NCI-H1930 (cell line): ENCODE data around the gene NPEPL1.
"Not testable (repeated sequence)": the region's sequence is repeated elsewhere in the genome, so short reads cannot be mapped to it uniquely, and the experiment has no call there.

Experiments used
- DNase-seq, 2 experiments: peaks; one replicate each; lab custom pipeline; 2025; lab: John Stamatoyannopoulos, UW

NPEPL1 gene

GRCh38 chr20:58743929-58744534 is 51.4 kb downstream of the NPEPL1 start:
- DNase-seq = no peak

DNA sequence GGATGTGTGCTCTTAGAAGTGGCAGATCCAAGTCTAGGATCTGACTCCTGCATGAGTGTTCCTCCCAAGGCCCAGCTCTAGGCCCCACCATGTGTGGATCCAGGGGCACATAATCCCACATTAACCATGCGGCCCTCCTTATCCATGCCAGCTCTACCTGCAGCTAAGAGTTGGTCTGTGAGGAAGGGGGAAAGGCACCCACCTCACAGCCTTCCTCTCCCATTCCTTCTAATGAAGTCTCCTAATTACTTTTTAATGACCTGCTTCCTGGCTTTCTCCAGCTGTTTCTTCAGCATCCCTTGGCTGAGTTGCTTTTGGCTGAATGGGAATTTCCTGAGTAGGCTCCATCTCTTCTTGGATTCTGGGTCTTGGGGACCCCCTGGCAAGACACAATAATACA is 52.2 kb downstream of the NPEPL1 start:
- no peak for DNase-seq

DNA sequence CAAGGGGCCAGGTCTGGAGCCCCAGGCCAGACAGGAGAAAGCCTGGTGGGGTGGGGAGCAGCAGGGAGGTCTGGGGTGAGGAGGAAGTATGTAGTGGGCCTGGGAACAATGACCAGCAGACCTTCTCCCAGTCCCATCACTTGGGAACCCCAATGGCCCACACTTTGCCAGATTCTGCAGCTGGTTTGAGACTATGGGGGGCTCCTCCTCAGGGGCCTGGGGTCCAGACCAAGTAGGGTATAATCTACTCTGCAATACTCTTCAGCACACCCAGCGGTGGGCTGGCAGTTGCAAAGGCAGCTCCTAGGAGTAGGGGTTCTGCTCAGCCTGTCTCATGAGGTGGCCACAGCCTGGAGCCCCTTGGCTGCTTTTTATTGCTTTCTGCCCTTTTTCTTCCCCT is 52.8 kb downstream of the NPEPL1 start:
- no peak for DNase-seq

DNA sequence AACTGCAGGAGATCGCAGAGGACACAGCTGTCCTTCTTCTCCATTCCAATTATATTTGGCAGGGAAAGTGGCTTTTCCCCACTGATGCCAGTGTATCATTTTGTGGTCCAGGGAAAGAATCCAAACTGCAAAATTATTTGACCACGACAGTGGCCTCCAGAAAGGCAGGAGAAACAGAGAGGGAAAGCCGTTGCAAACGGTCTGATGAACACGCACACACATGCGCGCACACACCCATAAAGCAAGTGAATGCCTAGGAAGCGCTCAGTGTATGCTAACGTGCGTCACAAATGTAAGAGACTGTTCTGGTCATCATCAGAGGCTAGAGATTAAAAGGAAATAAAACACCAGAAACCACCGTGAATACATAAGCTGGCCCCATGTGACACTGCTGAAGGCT is 54.0 kb downstream of the NPEPL1 start:
- no peak for DNase-seq

DNA sequence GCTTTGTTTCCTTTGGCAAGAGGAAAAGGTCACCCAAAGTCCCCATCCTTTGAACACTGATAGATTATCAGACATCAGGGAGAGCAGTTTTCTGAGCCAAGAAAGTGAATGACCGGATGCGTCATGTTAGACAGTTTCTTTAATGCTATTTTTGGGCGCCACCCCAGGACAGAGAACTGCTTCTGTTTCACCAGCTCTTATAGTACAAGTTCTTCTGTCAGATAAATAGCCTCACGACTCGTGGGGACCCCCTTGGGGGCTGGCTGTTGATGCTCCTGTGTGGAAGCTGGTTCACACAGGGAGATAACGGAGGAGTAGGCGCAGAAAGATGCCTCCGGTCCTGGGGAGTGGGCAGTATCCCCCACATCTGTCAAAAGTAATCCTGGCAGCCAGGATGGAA is 54.6 kb downstream of the NPEPL1 start:
- no peak for DNase-seq

- DNase-seq = no peak
Observed at GRCh38 chr20:58748618-58749017, 56.0 kb downstream of the NPEPL1 start.

GRCh38 chr20:58749098-58749769 is 56.6 kb downstream of the NPEPL1 start:
- no peak for DNase-seq

GRCh38 chr20:58749979-58750378 is 57.4 kb downstream of the NPEPL1 start:
- DNase-seq = no peak

DNA sequence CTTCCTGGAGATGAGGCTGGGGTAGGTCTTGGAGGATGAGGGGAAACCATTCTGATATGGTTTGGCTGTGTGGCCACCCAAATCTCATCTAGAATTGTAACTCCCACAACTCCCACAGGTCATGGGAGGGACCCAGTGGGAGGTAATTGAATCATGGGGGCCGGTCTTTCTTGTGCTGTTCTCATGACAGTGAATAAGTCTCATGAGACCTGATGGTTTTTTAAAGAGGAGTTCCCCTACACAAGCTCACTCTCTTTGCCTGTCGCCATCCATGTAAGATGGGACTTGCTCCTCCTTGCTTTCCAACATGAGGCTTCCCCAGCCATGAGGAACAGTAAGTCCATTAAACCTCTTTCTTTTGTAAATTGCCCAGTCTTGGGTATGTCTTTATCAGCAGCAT is 58.1 kb downstream of the NPEPL1 start:
- not testable (repeated sequence) for DNase-seq

GRCh38 chr20:58751979-58752378 is 59.4 kb downstream of the NPEPL1 start:
- no peak for DNase-seq

DNA sequence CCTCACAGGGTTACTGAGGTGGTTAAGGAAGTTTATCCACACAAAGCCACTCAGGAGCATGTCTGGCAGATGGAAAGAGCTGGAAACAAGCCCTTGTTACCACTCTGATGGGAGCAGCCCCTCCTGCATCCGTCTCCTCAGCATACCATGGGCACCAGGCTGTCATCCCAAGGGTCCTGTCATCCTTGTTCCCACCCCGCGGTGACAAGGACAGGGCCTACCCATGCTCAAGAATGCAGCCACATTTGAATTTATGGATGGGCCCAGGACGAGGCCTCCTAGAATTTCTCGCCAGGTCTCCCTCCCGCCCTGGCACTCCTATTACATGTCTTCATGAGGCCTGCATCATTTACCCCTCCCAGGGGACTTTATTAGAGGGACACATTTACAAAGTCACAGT is 60.0 kb downstream of the NPEPL1 start:
- no peak for DNase-seq

DNA sequence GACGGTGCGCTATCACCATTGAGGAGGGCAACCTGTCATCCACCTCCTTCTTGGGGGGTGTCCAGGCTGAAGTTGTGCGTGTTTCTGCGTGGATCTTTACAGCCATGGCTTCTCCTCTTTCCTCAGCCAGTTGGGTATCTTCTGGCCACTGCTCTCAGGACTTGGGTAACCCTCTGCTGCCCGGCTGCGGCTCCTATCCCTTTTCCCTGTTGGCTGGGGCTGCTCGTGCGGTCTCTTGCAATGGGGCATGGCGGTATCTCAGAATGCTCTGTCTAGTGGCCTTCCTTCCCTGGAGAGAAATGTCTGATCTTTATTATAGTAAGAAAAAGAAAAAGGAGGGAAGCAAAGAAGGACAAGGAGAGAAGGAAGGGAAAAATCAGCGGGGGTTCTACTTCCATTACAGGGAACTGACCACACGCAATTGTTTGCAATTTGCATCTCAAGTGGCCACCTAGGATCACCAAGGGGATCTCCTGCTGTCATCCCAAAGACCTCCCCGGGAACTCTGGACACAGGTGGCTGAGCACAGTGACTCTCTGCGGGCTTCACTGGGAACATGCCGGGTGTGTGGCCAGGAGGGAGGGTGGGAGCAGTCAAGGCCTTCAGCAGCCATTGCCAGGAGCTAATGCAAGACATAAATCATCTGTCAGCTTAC is 60.8 kb downstream of the NPEPL1 start:
- no peak for DNase-seq

DNA sequence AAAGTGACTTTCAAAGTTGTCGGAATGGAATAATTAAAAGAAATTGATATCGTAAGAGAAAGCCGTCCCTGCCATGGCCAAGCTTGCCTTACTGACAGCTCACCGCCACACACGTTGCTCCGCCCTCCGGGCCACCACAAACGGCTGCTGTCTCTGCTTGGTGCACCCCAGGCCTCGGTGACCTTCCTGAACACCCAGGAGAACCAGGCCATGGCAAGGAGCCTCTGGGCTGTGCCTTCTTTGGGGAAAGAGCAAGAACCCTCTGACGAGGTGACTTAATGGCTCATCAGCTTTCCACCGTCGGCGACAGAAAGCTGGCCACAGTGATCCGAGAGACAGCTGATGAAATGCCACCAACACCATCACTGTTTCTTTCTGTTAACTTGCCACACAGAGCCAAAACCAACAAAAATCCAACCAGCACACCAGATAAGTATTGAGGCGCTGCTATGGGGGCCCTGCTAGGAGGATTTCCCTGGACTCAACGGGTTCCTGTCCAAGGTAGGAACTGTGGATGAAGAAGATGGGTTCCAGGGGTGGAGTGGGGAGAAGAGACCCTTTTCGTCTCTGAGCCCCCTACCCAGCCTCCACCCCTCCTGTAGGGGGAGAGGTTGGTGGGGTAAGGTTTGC is 61.4 kb downstream of the NPEPL1 start:
- DNase-seq = no peak

GRCh38 chr20:58754584-58754983 is 62.0 kb downstream of the NPEPL1 start:
- DNase-seq = no peak

DNA sequence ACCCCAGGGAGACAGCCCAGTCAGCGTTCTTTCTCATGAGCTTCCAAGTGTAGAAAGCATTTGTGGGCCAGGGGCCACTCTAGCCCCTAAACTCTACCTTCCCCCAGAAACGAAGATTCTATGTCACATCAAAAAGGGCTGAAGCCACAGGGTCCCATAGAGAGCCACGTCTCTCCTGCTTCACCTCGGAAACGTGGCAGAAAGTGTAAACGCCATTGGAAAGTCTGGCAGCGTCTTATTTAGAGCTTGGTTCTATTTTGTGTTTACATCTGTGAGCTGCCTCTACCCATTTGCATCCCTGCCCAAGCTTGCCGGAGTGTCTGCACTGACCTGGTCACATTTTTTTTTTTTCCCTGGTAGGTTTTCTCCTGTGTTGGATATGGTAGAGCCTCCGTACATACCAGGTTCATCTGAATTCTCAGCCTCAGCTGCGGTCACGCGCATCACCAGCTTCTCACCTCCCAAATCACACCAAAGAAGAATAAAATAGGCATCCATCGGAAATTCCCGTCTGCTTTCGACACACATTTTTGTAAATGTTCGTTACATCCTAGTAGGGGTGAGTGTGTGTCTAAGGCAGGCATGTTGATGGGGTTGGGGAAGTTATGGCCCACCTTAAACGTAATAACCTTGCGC is 62.6 kb downstream of the NPEPL1 start:
- DNase-seq = no peak

- no peak for DNase-seq
Observed at GRCh38 chr20:58755766-58756449, 63.3 kb downstream of the NPEPL1 start.

DNA sequence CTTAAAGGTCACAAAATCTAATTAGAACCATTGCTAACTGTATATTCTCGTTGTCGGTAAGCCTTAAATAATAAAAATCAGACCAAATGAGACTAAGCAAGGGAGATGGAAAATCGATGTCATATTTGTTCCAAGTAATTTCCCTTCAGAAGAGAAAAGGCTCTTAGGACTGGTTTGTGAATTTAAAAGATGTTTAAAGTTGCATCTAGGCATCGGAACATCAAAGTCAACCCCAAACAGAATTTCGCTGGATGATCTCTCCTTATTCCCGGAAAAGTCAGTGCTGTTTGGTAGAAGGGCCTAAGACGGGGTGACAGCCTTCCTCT is 63.8 kb downstream of the NPEPL1 start:
- DNase-seq = no peak

DNA sequence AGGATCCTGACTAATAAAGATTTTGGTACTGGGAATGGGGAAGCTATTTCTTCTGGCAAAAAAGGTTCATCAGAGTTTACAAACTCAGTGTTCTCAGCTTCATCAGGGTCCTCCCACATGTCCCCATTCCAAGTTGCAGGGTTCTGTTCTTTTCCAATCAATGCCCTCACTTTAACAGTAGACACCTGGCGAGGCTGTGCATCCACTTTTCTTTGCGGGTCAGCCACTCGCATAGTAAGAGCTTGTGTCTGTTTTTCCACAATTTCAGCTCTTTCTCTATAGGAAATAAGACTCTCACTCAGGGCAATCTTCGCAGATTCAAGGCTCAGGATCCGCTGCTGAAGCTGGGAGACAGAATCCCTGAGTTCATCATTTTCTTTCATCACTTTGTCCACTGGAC is 65.0 kb downstream of the NPEPL1 start:
- not testable (repeated sequence) for DNase-seq

- DNase-seq = no peak
Observed at GRCh38 chr20:58759947-58760346, 67.3 kb downstream of the NPEPL1 start.

DNA sequence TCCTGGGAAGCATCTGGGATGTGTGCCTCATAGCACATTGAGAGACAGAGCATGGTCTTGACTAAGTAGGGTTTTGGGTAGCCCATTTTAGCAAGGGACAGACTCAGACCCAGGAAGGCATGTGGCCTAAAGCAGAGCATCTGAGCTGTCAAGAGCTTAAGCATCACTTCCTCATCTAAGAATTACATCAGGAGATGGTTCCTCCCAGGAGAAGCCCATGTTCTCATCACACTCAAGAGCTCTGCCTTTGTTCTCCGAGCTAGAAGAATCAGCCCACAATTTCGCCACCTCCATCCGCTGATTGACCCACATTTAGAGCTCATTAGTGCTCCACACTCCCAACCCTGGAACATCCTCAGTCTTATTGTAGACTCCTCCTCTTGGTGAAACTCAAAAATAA is 68.3 kb downstream of the NPEPL1 start:
- DNase-seq = no peak

- no peak for DNase-seq
Observed at GRCh38 chr20:58762120-58762519, 69.5 kb downstream of the NPEPL1 start.

GRCh38 chr20:58763076-58763475 is 70.5 kb downstream of the NPEPL1 start:
- no peak for DNase-seq
